Superior temporal gyrus (tissue), 1 donor: ENCODE results near the gene GAMT.

ENCODE experiments used
- DNase-seq: peaks from one replicate; pipeline ENCODE4 v3.0.0-alpha.2; 2016; ENCODE audit errors: extremely low spot score

GAMT gene

DNA sequence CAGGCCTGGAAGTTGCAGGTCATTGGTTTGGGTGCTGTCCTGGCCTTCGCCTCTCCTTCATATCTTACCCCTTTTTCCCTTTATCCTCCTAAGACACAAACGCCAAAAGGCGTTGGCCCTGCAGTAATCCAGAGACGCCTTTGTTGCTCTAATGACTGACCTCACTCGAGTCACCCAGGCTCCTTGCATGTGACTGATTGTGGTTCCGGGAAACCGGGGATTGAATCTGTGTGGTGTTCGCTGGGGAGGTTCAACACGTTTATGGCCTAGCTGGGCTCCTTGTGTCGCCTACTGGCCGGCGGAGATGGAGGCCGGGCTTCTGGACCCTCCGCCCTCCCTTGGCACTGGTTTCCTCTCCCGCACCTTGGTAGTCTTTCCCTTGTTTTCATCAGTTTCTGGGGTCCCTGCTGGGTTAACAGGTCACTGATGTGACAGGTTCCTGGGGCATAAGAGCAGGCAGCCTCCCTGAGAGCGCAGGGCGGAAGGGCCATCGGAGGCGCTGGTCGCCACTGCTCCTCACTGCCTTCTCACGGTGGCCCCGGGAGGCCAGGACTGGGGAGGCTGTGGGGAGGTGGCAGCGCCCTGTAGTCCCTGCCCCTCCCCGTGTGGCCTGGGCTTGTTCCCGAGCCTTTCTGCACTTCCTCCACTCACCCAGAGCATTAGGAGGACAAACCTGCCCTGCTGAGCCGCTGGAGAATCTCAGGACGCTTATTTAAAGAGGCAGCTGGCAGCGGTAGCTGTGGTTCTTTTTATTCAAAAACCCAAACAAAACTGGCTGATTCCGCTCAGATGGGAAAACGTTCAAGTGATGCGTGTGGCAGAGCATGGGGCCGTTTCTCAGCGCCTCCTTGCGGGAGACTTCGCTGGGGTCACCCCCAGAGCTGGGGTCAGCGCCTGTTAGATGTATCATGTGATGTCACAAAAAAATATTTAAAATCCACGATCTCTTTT is 35.7 kb downstream of the GAMT start:
- no peak for DNase-seq

DNA sequence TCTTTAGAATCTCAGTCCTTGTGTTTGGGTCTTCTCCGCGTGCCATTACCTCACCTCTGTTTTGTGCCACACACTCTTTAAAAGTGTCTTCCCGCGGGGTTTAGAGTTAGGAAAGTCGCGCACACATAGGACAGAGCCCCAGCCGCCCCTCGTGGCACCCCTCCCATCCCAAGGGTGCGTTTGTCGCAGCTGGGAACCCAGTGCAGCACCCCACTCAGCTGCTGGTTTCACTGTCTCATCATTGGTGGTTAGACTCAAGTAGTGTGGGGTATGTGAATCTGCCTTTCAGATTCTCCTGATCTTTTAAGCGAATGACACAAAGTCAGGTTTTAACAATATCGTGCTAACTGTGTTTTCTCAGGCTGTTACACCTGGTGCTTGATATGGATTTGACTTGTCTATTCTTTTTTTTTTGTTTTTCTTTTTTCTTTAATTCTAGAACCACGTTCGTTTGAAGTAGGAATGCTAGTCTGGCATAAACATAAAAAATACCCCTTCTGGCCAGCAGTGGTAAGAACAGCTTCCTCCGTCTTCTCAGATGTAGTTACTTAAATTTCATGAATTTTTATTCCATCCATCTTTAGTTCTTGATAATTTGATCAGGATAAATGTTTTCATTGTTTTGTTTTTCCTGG is 37.2 kb downstream of the GAMT start:
- no peak for DNase-seq

DNA sequence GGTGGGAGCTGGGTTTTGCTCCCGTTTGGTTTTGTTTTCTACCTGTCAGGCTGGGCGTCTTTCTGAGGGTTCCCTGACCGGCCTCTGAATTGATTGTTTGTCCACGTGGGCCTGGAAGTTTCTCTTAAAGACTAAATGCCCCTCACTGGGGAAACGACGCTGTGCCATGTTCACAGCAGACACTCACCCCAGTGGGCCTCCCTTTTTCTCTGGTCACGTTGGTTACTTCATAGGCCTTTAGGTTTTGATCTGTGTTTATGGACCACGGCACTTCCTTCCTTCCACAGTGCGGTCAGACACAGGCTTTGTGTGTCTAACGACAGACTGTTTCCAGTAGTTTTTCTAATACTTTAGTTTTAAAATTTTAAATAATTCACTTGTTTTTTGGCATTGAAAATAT is 37.7 kb downstream of the GAMT start:
- DNase-seq: no peak

DNA sequence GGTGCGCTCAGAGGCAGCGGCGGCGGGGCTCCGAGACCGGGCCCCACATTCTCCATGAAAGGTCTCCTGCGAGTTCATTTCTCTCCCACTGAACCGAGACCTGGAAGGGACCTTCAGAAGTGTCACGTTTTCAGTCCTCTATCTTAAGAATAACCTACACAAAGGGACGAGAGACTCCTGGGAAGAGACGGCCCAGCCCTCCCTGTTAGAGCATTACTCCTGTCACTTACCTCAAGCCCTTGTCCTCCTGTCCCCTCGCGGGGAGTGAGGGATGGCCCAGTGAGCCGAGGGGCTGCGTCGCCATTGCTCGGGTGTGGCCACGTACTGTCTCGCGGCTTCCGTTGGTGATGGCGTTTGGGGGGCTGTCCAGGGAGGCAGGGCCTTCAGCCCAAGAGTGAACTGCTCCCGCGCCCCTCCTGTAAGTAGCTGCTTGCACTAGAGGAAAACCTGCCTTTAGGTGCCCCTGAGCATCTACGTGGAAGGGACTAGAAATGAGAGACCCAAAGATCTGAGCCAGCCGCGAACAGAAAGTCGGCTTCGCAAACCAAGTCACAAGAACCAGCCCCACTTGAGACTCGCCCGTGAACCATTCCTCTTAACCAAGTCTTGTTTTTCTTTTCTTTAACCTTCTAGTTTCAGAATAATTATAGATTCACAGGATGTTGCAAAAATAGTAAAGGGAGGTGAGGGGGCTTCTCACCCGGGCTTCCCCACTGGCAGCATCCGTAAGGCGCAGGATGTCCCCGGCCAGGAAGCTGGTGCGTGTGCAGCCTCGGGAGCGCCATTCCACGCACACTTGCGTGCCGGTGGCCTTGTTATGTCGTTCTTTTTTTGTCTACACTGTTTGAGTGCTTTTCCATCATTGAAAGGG is 38.7 kb downstream of the GAMT start:
- no peak for DNase-seq

DNA sequence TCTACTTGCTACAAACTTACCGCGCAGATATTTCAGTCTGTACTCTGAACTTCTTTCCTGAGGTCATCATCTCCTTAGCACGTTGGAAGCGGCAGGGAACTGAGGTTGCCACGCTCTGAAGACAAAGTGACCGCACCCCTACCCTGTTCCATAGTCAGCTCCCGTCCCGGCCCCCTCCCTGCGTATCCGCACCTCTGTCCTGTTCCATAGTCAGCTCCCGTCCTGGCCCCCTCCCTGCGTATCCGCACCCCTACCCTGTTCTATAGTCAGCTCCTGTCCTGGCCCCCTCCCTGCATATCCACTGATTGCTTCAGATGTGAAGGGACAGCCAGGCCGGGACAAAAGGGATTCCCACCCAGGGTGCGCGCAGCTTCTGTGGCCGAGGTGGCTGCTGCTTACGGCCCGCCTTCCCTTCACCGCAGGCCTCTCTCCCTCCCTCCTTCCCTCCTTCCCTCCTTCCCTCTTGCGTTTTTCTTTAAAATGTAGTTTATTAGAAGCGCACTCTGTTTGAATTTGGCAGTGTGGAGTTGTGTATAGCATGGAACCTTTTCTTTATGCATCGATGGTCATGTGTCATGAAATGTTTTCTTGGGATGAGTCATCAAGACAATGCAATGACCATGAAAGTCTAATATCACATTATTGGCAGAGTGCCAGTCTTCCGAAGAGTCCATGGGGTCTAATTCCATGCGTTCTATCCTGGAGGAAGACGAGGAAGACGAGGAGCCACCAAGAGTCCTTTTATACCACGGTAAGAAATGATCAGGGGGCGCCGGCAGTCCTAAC is 39.5 kb downstream of the GAMT start:
- no peak for DNase-seq

DNA sequence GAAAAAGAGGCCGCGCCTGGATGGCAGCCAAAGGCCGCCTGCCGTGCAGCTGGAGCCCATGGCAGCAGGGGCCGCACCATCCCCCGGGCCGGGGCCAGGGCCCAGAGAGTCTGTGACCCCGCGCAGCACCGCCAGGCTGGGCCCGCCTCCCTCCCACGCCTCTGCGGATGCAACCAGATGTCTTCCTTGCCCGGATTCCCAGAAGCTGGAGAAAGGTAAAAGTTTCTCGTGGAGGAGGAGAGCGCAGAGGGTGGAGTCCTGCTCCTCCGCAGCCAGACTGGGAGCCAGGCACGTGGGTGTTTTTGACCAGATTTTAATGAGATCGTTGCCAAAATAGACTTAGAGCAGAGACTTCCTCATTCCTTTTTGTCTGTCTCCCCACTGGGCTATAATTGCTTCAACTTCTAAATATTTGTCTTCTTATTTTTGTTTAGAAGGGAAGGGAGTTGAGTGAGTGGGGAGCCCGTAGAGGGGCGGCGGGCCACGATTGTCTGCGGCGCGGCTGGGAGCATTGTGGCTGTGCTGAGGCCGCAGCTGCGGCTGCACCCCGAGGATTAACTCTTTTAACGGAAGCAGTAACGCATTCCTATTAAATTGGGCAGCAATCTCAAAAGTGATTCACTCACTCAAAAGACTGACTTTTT is 40.4 kb downstream of the GAMT start:
- DNase-seq: peak; percentile 83

DNA sequence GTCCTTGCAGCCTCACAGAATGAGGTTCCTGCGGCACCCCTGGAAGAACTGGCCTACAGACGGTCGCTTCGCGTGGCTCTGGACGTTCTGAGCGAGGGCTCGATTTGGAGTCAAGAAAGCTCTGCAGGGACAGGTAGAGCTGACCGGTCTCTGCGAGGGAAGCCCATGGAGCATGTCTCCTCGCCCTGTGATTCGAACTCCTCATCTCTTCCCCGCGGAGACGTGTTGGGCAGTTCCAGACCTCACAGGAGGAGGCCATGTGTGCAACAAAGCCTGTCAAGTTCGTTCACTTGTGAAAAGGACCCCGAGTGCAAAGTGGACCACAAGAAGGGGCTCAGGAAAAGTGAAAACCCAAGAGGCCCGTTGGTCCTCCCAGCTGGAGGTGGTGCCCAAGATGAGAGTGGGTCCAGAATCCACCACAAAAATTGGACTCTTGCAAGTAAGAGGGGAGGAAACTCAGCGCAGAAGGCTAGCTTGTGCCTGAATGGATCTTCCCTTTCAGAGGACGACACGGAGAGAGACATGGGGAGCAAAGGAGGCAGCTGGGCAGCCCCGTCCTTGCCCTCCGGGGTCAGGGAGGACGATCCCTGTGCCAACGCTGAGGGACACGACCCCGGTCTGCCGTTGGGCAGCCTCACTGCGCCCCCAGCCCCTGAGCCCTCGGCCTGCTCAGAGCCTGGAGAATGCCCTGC is 41.1 kb downstream of the GAMT start:
- no peak for DNase-seq

DNA sequence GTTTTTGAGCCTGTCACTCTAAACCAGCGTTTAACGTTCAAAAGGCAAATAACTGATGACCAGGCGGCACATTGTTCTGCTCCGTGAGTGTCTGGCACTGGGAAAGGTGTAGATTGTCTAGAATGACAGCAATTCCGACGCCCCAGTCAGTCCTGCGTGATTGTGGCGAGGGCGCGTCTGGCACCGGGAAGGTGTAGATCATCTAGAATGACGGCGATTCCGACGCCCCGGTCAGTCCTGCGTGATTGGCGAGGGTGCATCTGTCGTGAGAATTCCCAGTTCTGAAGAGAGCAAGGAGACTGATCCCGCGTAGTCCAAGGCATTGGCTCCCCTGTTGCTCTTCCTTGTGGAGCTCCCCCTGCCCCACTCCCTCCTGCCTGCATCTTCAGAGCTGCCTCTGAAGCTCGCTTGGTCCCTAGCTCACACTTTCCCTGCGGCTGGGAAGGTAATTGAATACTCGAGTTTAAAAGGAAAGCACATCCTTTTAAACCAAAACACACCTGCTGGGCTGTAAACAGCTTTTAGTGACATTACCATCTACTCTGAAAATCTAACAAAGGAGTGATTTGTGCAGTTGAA is 43.7 kb downstream of the GAMT start:
- no peak for DNase-seq

DNA sequence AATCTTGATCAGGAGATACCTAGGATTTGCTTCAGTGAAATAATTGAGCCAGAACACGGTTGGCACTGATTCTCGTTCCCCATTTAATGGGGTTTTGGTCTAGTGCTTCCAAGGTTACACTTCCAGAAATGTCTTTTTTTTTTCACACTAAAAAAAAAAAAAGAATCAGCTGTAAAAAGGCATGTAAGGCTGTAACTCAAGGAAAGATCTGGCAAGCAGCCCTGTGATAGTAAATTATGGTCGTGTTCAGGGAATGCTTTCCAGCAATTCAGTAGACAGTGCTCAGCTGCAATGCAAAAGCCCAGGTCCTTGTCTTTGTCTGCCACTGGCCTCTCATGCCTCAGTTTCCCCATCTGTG is 44.9 kb downstream of the GAMT start:
- no peak for DNase-seq

DNA sequence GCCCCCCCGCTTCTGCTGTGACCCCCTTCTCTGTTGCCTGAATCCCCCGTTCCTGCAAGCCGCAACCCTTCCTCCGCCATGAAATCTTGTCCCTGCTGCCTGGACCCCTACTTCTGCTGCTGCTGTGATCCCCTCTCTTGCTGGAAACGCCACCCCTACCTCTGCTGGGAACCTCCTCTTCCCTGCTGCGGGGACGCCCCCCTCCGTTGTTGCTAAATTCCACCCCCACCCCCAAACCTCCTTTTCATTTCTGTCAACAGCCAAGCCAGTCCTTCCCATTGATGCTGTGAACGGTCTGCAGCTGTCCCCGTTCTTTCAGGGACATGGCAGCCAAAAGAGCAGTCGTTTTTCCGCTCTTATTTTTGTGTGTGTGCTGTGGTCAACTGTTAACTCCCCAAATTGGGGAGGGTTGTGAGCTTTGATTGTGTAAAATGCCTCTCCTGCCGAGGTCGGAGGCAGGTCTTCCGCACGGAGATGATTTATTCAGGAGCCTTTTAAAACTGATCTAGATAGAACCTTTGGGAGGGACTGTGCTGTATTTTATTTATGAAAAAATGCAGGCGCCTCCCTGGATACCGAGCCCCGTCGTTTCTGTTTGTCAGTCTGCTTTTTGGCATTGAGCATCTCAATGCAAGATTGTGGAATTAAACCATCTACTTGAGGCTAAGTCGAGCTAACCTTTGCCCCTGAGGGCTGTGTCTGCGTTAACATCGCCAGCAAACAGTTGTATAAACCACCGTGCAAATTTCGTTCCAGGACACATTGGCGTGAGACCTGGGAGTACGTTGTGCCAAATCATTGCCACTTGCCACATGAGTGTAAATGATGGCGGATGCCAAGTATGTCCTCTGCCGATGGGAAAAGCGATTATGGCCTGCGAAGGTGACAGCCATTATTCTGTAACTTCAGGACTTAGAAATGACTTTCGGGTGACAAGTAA is 45.5 kb downstream of the GAMT start:
- DNase-seq: peak; percentile 68

DNA sequence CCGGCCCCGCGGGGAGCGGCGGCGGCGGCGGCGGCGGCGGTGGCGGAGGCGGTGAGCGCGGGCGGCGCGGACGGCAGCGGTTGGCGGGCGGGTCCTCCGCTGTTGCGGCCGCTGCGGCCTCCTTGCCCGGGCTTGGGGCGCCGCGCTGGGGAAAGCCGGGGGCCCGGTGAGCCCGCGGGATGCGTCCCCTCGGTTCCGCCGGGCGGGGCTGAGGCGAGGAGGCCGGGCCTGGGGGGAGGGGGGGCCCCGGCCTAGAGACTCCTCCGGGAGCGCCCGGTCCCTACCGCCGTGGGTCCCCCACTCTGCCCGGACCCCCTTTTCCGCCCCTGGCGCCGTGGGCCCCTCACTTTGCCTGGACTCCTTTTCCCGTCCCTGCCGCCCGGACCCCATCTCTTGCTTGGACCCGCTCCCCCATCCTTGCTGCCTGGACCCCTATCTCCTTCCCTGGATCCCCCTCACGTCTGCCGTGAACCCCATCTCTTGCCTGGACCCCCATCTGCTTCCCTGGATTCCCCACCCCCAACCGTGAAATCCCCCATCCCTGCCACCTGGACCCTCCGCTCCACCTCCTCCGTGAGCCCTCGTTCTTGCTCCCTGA is 46.3 kb downstream of the GAMT start:
- DNase-seq: no peak

DNA sequence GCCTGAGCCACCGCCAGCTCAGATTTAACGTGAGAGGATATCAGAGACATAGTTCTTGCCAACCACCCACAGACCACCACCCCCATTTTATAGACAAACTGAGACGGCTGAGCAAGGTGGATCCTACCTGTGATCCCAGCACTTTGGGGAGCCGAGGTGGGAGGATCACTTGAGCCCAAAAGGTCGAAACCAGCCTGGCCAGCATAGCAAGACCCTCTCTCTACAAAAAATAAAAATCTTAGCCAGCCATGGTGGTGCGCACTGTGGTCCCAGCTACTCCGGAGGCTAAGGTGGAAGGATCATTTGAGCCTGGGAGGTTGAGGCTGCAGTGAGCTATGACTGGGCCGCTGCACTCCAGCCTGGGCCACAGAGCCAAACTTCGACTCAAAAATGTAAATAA is 48.2 kb downstream of the GAMT start:
- no peak for DNase-seq

DNA sequence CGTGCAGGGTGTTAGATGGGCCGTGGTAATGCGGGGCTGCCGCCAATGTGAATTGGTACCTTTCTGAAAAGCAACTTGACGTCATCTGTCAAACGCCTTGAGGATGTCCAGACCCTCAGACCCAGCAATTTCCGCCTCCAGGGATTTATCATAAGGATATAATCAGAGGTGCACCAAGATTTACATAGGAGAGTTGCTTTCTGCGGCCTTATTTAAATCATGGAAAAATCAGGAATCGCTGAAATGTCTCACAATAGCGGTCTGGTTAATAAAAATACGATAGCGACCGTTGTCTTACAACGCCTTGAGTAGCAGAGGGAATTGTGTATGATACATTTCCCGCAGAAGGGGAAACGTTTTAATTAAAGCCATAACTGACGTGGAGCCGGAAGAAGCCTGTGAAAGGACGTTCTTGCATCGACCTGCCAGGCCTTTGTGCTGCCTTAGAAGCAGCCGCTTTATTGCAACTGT is 49.9 kb downstream of the GAMT start:
- no peak for DNase-seq

DNA sequence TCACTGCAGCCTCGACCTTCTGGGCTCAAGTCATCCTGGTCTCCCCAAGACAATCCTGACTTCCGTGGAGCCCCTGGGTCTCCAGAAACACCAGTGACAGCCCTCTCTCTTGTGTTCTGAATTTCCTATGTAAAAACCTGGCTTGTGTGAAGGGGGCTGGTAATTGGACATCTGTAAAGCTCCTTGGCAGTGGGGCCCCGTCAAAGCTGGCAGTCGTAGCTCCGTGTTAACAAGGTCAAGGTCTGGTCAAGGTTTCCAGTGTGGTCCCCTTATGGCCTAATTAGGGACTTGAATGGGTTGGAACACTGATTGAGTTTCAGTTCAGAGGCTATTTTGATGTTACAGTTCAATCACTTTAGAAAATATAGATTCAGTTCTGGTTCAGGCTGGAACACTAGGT is 50.5 kb downstream of the GAMT start:
- no peak for DNase-seq

DNA sequence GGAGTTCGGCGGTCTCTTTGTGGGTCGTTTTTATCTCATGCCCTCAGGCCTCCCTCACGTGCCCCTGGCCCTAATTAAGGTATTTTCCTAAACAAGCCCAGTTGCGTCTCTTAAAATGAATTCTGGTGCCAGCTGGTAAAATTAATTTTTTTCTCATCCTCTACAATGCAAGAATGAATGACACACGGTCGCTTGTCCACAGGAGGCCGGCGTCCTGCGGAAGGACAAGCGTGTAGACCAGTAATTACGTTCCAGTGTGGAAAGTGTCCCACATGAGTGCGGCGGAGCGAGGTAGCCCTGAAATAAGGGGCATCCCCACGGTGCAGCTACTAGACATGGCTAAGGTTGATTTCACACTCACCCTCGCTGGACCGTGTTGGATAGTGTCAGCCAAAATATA is 52.1 kb downstream of the GAMT start:
- no peak for DNase-seq
